OCI-LY1 (cell line): ENCODE data around the gene TNS3.

Experiments used
- CTCF ChIP-seq: fragments of 200-600 bp; sonication (generic), shearing (Covaris generic); IDR thresholded peaks from 2 replicates; pipeline ENCODE4 v1.5.1; 2017; ENCODE audit warnings: mild to moderate bottlenecking, antibody characterized with exemption, low read length, moderate library complexity, mixed read lengths
- EZH2 ChIP-seq: fragments of 200-600 bp; sonication (generic), shearing (Covaris generic); IDR thresholded peaks from 2 replicates; pipeline ENCODE4 v1.8.0; 2017; ENCODE audit warnings: borderline replicate concordance, mixed run types, mild to moderate bottlenecking, antibody characterized with exemption, low read length, moderate library complexity, mixed read lengths

GRCh38 chr7:47627580-47628283 lies 45.8 kb upstream of the TNS3 start:
- TF ChIP-seq CTCF (no peak; the same call in 1 of the 2 replicates), EZH2 (no peak)
